ENCODE data around the gene EFTUD2.

The EFTUD2 gene

DNA sequence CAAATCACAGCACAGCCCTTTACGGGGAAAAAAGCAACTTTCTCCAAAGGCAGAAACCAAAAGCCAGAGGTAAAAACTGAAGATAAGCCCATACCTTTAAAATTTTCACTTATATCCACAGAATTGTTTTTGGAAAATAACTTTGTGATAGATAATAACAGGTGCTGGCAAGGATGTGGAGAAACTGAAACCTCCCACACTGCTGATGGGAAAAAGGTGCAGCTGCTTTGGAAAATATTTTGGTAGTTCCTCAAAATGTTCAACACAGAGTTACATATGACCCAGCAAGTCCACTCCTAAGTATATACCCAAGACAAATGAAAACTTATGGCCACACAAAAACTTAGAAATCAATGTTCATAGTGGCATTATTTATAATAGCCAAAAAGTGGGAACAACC lies 12.2 kb downstream of the EFTUD2 start:
- DNase-seq = no peak

DNA sequence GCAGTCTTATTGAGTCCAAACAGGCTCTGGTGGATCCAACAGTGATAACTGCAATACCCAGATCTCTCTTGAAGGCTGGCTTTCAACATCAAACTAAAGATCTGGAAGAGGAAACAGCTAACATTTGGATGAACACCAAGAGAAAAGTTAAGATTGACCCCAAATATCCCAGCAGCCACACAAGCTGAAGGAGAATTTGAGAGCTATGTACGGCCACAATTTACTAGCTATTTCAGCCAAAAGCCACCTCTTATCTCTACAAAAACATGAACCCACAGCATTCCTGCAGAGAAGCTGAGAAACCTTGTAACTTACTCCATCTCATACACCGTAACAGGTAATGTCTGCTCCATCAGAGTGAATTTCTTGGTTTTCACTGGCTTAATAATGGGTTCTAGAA lies 14.3 kb downstream of the EFTUD2 start:
- DNase-seq = no peak

DNA sequence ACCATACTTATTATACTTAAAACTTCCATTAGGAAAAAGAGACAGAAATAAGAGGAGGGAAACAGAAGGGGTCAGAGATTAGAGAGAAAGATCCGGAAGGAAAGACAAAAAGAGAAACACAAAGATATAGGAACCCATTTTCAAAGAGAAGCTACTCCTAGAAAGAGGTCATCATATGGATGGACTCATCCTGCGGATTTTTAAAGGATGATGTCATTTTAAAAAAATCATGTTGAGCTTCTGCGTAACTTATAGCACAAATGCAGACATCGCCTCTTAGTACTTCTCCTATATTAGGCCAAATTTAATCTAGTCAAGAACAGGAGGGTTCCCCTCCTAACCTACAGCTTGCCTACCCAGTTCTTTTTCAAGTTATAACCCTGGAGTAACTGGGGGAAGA lies 18.1 kb downstream of the EFTUD2 start:
- no peak for DNase-seq

DNA sequence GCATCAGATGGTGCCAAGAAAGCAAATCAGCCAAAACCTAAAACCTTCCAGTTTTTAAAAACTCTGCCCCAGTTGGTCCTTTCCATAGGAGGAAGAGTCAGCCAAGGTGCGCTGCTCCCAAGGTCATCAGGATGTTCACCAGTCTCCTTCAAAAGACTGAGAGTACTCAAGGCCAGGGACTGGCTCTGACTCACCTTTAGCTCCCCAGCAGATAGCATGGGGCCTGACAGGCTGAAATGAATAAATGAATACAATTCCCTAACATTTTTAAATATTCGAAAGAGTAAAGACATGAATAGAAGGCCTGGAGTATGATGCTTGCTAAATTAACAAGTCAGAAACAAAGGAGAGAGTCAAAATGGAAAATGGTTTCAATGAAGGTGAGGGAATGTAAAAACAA lies 19.2 kb downstream of the EFTUD2 start:
- DNase-seq = no peak

DNA sequence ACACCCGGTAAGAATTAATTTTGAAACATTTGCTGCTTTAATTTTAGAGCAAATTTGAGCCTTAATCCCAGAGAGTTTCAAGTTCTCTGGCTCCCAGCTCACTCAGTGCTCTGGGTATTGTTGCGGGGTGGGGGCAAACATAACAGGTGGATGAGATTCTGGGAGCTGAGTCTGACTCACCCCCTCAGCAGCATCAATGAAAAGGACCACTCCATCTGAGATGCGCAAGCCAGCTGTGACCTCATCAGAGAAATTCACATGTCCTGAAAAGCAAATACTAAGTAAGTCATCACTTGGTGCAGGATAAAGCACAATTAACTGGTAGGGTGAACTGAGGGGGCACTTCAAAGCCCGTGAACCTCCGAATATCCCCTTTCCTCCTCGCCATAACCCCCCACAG lies 19.9 kb downstream of the EFTUD2 start:
- DNase-seq = no peak

DNA sequence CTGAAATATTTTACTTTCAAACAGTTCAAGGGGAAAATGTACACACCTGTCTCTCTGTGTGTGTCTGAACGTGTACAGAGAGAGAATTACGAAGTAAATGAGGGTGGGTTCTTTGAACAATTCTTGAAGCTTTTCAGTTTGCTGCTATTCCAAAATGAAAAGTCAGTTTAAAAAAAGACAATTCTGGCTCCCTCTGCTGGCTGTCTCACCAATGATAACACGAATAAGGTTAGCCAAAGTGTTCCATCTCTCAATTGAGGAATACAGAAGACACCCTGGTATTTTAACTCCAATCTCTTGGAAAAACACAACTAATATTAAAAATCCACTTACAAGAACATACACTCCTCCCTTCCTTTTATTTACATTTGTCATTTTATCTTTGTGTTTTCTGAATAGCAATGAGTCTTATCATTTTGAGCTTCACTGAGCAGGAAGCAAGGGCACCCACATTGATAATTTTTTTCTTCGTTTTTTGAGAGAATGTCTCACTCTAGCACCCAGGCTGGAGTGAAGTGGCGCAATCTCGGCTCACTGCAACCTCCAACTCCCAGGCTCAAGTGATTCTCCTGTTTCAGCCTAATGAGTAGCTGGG lies 20.5 kb downstream of the EFTUD2 start:
- no peak for DNase-seq

DNA sequence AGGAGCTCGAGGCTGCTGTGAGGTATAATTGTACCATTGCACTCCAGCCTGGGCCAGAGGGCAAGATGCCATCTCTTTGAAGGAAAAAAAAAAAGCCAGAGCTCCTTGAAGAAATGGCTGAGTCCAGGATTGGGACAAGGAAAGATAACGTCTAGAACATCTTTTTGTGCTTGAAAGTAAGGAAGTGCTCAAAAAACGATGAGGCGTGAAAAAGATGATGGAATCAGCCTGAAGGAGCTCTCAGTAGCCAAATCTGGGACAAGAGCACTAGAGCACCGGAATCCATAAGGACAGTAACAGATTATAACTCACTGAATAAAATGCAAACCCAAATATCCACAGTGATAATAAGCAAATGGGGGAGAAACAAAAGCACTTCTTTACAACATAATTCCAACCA lies 22.1 kb downstream of the EFTUD2 start:
- DNase-seq = no peak

DNA sequence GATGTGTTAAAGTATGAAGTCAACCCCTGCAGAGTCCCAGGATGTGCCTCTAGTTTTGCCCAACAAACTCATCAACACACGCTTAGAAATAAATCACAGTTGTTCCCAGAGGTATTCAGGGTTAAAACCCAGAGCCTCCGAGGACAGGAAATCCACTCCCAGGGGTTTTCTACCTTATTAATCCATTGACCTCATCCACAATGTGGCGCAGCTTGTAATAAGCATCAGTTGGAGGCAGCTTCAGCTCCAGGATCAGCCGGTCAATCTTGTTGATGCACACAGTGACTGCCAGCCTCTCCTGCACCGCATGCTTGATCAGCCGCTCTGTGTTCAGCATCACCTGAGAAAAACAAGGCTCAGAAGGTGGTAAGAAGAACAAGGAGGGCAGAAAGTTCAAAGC lies 23.5 kb downstream of the EFTUD2 start:
- no peak for DNase-seq

DNA sequence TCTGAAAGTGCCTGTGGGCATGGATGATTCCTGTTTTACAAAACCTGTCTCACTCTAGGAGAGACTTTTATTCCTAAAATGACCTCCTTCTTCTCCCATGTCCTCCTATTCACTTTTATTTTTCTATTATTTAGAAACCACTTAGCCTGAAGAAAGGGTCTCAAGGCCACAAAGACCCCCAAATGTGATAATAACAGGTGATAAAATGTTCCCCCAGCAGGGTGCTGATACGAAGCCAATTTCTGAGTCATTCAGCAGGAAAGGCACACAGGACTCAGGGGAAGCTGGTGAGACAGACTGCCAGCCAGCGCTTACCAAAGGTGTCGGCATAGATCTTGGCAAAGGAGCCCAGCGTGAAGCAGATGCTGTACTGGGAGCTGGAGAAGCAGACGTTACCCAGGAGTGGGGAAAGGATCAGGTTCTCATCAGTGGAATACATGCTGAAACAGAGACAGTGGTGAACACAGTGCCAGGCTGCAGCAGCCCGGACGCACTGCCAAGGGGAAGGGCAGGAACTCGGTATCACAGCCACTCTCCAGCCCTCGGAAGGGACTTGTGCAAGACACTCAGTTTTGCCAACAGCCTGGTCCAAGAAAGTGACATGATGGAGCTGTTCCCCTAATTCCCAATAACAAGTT lies 27.0 kb downstream of the EFTUD2 start:
- no peak for DNase-seq

DNA sequence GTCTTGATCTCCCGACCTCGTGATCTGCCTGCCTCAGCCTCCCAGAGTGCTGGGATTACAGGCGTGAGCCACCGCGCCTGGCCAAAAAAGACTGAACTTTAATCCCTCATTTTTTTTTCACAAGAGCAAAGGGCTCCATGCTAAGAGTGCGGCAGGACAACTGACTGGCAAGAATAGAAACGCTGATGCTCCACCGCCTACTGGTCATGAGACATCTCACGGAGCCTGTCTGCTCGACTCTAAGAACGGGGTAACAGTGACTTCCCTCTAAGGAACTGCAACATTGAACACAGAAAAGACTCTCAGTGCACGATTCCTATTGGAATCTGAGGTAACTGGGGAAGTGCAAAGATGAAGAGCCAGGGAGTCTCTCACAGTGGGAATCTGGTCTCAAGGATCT lies 27.7 kb downstream of the EFTUD2 start:
- DNase-seq = no peak

DNA sequence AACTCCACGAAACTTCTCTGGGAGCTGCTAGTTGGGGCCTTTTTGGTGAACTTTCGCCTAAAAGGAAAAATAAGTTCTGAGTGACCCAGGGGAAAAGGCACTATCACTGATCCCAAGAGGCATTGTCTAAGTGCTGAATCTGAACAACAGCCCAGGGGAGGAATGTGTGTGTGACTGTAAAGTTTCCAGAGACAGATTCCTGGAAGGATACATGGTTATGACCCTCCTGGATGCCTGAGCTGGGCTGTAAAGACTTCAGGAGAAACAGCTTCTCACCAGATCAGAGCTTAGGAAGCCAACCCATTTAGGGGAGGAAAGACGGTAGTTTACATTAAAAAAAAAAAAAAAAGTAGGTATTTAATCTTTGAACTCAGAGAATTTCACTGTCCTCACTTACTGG lies 31.4 kb downstream of the EFTUD2 start:
- DNase-seq = no peak

DNA sequence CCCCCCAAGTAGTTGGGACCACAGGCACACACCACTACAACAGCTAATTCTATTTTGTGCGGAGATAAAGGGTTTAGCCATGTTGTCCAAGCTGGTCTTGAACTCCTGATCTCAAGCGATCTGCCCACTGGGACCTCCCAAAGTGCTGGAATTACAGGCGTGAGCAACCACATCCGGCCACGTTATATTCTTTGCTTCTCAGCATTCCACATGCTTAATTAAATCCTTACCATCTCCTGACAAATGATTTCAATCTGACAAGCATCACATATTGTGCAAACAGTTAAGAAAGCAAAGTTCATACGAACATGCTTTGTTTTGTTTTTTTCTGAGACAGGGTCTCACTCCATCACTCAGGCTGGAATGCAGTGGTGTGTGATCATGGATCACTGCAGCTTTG lies 33.3 kb downstream of the EFTUD2 start:
- no peak for DNase-seq

DNA sequence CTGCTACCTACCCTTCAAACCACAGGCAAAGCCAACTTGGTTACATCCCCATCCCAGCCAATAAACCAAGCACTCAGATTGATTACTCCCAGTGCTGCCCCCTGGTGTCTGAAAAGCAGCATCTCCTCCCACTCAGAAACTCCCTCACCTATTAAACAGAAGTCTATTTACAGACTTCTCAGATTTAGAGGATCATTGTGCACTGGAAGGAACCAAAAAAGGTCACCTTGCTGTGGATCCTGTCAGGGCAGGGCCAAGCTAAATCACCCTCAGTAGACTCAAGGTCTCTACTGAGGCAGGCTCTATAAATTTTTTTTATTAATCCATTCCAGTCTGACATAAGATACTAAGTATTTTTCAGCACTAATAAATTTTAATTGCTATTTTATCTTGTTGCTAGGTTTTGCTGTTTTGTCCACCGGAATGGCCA lies 34.0 kb downstream of the EFTUD2 start:
- peak; percentile 63 for DNase-seq

DNA sequence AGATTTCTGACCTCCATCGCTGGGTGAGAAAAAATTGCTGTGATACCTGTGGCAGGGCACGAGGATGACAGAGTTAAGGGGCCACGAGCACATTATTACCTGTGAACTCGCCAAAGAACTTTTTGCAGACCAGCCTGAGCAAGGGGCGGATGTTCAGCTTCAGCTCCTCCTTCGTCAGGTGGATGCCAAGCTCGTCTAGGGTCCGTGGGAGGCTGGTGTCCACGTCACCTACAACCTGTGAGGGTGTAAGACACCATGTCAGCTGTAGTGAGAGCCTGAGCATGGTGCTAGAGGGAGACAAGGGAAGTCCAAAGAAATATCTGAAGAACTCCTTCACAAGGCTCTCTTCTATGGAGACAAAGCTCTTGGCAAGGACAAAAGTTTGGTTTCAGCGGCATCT lies 34.4 kb downstream of the EFTUD2 start:
- DNase-seq = no peak

DNA sequence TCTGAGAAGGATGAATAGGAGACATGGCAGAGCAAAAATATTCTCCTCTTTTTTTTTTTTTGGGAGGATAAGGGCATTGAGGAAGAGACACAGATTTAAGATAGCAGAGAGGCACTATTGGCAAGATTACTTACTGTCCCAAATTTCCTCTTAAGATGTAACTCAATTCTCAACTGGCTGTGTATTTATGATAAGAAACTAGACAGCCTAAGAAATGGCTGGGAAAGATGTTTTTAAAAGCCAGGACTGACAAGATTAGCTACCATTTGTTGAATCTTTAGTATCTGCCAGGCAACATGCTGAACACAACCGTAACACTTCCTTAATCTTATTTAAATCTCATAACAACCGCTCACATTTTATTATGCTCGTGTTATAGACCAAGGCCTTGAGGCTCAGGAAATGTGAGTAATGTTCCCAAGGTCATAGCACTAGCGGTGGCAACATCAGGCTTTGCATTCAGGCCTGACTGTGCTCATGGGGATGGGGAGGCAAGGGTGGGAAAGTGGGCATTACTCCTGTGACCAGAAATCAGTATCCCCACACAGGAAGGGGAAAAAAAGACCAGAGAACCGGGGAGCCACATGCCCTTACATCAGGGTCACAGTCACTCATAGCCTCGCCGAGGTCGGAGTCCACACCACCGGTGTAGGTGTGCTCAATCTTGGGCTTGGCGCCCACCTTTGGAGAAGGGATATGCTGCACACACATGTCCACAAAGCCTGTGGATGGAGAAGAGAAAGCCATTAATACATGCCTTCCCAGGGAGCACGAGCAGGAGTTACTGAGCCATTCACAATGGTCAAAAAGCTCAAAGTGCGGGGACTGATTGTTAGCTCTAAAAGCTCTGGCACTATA lies 36.0 kb downstream of the EFTUD2 start:
- no peak for DNase-seq

DNA sequence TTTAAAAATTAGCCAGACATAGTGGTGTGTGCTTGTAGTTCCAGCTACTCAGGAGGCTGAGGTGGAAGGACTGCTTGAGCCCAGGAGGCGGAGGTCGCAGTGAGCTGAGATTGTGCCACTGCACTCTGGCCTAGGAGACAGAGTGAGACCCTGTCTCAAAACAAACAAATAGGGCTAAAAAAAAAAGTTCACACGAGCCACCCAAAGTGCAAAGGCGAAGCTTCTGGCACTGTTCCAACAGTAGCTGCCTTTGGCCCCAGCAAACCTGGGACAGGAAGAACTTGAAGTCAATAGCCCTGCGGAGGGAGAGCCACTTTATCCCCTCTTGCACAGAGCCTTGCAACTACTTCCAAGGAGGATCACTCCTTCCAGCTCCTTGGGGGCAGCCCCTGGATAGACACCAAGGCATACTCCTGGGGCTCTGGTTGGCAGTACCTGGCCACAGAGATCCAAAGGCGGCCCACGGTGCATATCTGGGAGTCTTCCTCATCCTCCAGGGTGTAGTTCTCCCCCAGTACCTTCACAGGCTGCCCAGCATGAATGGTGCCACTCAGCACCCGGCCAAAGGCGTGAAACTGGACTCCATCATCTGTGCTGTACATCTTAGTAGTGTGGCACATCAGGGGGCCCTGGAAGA lies 36.8 kb downstream of the EFTUD2 start:
- no peak for DNase-seq

DNA sequence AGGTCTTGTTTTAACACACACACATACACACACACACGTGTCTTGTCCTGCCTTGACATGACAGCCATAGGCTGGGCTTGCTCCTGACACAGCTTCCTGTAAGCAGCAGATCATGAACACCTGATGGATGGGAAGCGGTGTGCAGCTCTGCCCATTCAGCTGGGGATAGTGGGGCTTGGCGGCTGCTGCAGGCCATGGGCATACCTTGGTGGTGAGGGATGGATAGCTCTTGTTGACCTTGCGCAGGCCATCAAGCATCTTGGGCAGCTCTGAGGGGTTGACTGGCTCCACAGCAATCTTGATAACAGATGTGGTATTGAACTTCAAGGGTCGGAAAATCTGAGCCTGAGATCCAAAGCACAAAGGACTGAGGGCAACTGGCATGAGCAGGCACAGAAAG lies 39.5 kb downstream of the EFTUD2 start:
- no peak for DNase-seq

DNA sequence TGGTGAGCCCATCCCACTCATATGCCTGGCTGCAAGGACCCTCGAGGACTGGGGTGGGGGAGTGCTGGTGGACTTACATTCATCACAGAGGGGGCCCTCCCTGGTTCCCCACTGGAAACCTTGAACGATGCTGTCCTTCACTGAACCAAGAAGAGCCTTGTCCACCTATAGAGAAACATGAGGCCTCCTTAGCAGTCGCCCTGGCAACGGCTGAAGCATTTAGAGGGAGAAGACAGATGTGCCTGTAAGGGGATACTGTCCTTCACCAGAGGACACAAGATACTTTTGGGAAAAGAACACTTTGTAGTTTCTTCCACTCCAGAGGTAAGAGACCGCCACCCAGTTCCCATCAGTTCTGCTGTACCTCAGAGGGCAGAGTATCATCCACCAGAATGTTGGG lies 45.1 kb downstream of the EFTUD2 start:
- DNase-seq = no peak

DNA sequence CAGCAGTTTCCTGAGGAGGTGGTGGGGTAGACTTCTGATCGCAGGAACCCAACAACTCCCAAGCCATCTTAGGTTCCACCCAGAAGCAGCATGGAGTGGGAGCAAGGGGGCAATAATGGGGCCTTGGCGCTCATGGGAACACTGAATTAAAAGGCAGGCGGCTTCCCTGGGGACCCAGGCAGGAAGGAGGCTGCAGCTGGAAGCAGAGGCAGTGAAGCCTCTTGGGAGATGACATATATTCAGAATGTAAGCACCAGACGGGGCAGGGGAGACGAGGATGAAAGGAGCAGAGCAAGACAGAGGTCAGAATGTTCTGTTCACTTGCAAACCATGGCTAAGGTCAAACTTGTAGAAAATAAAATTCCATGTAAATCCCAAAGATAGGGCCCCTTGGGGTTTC lies 48.6 kb downstream of the EFTUD2 start:
- no peak for DNase-seq

DNA sequence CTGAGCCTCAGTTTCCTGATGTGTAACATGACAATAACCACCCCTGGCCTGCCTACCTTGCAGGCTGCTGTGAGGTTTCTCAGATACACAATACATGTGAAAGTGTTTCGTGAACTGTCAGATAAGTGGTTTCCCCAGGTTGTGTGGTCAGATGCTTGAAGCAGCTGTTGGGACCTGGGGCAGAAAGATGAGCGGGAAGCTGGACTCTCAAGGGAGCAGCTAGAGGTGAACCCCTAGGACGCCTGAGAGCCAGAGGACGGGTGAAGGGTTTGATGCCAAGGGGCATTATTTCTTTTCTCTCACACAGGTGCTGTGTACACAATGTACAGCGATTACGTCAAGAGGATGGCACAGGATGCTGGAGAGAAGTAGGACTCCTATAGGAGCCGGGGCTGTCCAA lies 49.2 kb downstream of the EFTUD2 start:
- DNase-seq = no peak

DNA sequence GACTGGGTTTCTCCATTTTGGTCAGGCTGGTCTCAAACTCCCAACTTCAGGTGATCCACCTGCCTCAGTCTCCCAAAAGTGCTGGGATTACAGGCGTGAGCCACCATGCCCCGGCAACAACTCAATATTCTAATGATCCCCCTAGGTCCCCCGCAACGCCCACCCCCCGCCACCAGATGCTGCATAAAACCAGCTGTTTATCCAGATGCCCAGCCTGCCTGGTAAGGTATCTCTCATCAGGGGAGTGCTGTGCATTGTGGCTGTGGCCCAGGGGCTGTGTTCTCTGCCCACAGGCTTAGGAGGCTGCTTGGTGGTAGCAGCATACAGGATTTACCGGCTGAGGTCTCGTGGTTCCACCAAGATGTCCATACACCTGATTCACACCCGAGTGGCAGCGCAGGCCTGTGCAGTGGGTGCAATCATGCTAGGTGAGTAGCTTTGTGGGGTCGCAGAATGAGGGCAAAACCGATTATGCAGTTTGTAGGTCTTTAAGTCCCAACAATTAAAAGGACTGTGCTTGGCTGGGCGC lies 50.2 kb downstream of the EFTUD2 start:
- DNase-seq = no peak

DNA sequence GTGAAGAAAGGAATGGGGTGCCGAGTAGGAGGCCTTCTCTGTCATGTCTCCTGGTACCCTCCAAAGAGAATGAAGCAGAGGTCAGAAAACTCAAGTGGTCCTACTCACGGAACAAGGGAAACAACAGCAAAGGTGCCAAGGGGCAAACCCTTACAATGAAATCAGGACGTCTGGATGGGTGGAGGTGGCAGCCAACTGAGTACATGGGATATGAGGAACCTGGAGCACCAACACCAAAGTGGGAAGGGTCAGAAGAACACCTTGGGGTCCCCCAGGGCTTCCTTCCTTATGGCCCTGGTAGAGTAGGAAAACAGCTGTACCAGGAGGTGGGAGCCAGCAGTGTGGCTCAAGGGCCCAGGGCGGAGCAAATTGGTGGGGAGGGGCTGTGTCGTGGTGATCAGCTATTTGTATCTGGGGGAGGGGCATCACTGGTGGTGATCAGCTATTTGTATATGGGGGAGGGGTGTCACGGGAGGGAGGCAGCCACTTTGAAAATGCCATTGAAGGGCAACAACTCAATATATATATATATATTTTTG lies 50.9 kb downstream of the EFTUD2 start:
- DNase-seq = no peak

DNA sequence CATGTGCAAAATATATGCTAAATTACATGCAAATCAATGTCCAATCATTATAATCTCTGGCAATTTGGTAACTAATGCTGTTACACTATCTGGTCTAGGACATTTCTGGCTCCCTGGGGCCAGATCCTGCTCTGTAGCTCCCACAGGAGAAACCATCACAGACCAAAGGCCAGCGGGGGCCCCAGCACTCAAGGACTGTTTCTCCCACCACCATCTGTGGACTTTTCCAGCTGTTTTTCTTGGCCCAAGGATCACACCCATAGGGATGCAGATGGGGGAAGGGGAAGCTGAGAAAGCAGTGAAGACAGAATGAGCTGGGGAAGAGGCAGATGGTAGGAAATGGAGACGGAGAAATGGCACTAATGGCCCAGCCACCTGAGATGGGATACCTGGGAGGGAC lies 51.7 kb downstream of the EFTUD2 start, which contains the start of gene HIGD1B:
Gene HIGD1B, plus strand, starts transcription at position 298 of the 400 bp plus-strand sequence. CDS start 270 bp downstream, outside the sequence.
- no peak for DNase-seq

Measured in central memory CD4-positive, alpha-beta T cell (primary cell).